ENCODE results near the gene C1orf226.

The C1orf226 gene

DNA sequence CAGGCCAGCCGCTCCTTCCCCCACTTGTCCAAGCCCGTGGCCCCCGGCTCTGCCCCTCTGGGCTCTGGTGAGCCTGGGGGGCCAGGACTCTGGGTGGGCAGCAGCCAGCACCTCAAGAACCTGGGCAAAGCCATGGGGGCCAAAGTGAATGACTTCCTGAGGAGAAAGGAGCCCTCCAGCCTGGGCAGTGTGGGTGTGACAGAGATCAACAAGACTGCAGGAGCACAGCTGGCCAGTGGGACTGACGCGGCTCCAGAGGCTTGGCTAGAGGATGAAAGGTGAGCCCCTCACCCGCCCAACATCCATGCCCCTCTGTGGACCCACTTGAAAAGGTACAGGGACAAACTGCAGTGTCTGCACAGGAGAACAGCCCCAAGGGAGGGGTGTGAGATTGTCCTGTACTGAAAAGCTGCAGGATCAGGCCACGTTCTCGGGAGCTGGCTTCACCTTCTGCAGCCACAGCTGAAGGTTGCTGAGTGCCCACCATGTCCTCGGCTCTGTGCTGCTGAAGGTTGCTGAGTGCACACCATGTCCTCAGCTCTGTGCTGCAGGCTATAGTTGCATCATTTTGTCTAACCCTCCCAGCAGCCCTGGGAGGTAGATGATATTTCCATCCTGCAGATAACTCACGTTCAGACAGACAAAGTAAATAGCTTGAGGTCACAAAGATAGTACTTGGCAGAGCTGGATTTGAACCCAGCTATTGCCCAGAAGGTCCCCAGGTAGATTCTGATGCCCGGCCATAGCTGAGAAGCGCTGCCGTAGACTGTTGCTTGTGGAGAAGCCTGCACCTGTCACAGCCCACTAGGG is 618 bp downstream of the C1orf226 start:
- in situ Hi-C loops (cut with MboI; ENCODE audit: low sequenced_read_pairs) = no loop called here

DNA sequence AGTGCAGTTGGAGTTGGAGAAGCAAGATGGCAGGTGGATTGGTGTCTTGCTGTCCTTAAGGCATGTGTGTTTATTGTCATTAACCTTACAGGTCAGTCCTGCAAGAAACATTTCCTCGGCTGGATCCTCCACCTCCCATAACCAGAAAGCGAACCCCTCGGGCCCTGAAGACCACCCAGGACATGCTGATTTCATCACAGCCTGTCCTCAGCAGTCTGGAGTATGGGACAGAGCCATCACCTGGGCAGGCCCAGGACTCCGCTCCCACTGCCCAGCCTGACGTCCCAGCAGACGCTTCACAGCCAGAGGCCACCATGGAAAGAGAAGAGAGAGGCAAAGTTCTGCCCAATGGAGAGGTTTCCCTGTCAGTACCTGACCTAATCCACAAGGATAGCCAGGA is 1.6 kb downstream of the C1orf226 start:
- in situ Hi-C loops (cut with MboI; ENCODE audit: low sequenced_read_pairs) = no loop called here

DNA sequence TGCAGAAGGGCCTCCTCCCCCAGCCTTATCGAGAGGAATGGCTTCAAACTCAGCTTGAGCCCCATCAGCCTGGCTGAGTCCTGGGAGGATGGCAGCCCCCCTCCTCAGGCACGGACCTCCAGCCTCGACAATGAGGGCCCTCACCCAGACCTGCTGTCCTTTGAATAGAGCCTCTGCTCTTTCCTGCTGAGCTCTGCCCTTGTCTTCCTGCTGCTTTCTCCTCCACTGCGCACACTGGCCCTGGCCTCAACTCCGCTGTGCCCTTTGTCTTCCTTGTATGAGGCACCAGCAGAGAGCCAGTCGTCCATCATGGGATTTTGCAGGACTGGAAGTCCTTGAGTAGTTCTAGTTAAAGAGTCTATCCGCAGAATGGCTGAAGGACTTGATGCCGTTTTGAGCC is 2.0 kb downstream of the C1orf226 start:
- in situ Hi-C loops (cut with MboI; ENCODE audit: low sequenced_read_pairs) = no loop called here

DNA sequence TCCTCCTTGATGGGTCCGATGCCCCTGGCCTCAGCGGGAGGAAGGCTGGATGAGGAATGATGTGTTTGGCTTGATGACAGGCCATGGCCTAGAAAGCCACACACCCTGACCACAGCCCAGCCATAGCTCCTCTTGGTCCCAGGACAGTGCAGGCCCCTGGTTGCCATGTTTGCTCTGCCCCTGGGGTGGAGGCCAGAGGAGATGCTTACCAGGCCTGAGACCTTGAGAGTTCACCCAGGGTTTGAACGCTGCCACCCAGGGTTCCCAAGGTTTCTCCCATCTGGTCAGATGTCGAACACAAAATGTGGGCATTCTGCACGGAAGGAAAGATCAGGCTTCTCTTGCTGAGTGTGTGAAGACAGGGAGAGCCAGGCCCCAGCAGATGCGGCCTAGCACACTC is 2.6 kb downstream of the C1orf226 start:
- in situ Hi-C loops (cut with MboI; ENCODE audit: low sequenced_read_pairs) = no loop called here

DNA sequence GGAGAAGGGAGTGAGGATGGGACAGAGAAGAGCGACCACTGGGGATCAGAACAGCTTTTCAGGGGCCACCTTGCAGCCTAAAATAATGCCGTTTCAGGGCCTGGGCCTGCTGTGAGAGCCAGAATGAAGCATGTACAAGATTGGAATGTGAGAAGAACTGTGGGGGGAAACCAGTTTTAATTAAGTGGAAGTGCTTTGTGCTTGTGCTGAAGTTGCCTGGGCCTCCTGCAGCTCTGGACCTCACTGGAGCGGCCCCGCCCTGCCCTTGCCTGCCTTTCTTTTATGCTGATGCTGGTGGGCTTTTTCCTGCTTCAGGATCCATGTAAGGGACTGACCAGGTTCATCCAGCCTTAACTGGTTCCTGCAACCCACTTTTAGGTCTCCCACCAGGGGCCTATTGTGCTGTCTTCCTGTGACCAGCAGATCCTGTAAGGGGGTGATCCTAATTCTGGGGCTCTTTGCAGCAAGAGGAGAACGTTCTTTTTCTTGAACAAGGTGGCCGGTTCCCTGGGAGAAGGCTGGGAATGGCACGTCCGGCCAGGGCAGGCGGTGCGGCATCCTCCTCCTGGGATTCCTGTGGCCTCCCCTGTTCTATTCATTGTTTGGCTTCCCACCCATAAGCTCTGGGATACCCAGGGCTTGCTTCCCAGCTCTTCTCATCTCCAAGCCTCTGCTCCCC is 3.2 kb downstream of the C1orf226 start:
- in situ Hi-C loops (cut with MboI; ENCODE audit: low sequenced_read_pairs) = no loop called here

DNA sequence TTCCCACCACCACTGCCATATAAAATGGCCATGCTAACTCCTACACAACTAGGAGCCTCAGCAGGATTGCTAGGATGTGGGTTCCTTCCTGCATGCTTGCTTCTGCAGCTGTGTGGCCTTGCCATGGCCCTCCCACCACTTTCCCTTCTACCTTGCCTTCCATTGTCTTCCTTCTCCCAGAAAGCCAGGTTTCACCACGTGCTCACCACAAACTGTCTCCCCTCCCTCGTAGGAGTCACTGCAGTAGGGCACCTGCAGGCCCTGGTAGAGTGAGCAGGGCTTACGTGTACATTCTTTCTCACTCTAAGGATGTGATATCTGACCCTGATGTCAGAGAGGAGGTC is 3.7 kb downstream of the C1orf226 start:
- in situ Hi-C loops (cut with MboI; ENCODE audit: low sequenced_read_pairs) = no loop called here

DNA sequence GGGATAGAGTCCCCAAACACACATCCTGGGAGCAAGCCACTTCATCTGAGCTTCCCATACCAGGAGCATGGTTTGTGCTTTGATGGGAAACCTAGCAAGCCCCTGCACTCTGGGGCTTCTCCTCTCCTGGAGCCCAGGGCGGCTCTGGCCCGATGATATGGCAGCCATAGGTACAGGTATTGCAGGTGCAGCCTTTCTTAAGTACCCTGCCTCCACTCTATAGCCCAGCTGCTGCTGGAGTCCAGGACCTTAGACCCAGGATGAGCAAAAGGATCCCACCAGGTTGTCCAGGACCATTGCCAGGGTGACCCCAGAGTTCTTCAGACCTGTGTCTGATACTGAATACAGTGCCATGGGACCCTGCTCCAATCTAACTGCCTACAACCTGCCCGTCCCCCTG is 4.2 kb downstream of the C1orf226 start:
- in situ Hi-C loops (cut with MboI; ENCODE audit: low sequenced_read_pairs) = no loop called here

DNA sequence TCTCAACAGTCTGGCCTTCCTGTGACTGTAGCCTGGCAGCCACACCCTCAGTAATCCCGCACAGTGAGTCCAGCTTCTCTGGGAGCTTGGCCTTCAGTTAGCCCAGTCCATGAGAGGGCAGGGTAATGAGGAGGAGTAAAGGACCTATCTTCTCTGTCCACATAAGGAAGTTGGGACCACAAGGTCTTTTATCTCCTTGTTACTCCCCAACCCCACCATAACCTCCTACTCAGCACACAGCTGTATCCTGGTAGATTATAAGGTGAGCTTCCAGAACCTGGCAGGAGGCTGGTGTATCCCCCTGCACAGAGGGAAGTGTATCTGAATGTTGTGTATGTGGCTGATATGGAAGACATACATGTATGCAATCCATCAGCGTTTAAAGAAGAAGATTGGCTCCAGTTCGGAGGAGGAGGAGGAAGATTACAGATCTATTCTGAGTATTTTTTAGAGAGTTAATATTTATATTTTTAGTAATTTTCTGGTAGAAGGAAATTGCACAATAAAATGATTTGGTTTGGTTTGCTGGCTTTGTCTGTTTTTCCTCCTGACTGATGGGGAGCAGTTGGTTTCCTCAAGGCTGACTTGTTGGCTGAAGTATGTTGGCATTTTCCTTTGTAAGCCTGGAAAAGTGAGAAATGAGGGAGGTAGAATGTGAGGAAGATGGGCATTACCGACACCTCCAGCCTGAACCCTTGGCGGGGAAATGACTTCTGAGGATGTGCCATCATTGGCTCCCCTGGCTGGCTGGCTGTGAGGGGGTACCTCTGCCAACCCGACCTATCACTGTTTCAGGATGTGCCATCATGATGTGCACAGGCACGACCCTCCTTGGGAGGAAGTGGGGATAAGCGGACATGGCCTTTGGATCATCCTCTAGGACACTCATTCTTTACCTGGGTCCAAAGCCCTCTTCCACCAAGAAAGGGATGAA is 5.0 kb downstream of the C1orf226 start:
- in situ Hi-C loops (cut with MboI; ENCODE audit: low sequenced_read_pairs) = no loop called here

DNA sequence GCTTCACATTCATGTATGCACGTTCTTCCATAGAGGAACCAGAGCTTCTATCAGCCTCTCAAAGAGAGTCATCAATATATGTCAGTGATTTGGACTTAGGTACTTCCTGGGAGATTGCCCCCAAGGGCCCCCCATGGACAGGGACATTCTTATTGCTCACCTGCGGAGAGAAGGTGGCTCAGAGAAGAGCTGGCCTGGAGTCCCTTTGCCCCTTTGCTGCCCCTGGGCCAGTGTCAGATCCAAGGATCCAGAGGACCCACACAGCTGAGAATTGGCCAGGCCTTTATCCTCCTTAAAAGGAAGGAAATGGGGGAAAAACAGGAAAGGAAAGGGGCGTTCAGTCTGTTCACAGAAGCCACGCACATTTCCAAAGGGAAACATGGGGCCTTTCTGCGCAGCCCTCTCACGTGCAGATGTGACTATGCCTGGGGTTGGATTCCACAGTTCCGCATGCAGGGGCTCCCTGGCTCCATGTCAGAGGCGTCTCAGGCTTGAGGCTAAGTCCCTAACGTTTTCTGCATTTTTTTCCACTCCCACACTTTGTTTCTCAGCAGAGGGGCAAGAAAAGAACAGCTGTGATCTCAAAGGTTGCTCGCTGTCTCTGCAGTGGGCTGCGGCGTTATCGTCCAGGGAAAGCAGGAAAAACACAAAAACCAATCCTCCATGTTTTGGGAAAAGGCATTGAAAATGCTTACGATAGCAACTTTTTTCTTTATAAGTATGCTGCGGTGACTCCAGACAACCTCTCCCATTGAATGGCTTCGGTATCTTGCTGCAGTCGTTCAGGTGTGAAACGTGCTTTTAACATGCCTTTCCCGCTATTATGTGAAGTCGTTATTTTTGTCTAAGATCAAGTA is 5.9 kb downstream of the C1orf226 start:
- in situ Hi-C loops (cut with MboI; ENCODE audit: low sequenced_read_pairs) = no loop called here

DNA sequence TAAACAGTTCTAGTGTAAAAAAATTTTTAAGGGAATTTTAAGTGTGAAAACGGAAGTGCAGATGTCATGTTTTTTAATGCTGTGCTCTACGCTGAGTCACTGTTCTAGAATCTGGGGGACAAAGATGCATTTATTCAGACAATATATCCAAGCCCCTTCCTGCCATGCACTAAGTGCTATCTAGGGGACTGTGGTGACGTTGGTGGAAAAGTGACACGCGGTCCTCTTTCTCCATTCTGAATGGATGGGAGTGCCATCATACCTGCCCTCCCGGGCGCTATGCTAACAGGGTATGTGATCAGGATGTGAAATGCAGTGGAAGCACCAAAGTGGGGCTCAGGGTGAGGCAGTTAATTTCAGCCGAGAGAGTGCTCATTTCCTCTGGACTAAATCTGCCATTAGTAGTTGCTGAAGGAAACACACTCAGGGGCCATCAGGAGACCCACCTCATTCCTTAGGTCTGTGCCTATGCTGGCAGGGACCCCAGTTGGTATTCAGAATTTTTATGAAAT is 6.6 kb downstream of the C1orf226 start:
- in situ Hi-C loops (cut with MboI; ENCODE audit: low sequenced_read_pairs) = no loop called here

DNA sequence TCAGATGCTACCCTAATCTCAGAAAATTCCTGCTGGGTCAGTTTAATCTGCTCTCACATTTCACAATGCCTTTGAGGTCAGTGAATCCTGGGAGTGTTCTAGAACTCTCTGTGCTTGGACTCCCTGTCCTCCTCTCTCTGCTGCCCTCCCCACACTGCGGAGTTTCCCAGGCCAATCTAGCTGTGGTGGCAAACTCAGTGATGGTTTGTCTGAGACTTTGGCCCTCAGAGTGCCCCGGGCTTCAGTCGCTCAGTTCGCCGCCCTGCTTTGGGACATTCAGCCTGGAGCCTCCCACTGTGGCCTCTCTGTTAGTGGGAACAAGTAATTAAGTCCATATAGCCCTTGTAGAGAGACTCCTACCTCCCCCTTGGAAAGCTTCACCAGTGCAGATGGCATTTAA is 7.1 kb downstream of the C1orf226 start:
- in situ Hi-C loops (cut with MboI; ENCODE audit: low sequenced_read_pairs) = no loop called here

DNA sequence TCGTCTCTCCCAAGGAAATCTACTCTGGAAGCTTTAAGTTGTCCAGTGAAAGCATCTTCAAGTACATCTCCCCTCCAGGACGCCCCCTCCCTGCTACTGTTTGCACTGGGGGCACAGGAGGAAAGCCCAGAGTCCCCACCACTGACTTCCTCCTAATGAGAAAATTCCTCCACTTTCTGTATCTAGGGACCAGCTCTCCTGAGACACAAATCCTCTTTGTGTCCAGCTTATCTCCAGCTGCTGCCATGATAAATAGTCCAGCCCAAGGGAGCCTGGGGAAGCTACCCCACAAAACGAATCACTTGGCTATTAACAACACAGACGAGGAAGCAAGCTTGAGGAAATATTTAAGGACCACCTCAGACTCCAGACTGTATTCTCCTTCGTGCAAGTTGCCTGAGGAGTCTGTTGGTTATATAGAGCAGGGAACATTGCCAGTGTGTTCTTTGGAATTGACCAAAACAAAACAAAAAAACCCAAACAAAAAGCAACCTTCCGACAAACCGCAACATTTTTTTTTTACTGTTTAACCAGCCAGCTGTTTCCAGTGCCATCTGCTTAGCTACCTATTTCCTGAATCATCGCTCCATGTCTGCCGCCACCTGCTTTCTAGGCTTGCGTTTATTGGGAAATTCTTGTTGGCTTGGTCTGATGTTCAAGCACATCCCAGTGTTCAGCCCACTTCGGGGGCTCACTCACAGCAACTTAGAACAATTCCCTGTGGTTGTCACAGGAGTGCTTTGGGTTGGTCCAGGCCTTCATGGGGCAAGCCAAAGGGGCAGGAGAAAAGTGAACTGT is 7.7 kb downstream of the C1orf226 start:
- in situ Hi-C loops (cut with MboI; ENCODE audit: low sequenced_read_pairs) = no loop called here

DNA sequence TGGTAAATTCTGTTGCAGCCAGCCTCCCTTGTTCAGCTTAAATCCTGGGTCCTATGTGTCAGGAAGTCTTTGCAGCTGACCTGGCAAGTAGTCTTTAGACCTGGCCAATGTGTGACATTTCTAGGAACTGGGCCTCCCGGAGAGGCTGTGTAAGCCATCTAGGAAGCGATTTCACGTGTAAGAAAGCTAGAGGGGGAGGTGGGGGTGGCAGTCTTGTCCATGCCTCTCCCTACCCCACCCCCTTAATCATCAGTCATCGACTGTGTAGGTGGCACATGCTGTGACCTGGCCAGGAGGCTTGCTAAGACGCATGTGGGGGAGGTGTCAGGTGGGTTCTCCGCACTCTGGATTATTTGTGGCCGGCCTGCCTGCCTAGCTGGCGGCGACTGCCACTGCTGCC is 8.4 kb downstream of the C1orf226 start:
- in situ Hi-C loops (cut with MboI; ENCODE audit: low sequenced_read_pairs) = no loop called here

DNA sequence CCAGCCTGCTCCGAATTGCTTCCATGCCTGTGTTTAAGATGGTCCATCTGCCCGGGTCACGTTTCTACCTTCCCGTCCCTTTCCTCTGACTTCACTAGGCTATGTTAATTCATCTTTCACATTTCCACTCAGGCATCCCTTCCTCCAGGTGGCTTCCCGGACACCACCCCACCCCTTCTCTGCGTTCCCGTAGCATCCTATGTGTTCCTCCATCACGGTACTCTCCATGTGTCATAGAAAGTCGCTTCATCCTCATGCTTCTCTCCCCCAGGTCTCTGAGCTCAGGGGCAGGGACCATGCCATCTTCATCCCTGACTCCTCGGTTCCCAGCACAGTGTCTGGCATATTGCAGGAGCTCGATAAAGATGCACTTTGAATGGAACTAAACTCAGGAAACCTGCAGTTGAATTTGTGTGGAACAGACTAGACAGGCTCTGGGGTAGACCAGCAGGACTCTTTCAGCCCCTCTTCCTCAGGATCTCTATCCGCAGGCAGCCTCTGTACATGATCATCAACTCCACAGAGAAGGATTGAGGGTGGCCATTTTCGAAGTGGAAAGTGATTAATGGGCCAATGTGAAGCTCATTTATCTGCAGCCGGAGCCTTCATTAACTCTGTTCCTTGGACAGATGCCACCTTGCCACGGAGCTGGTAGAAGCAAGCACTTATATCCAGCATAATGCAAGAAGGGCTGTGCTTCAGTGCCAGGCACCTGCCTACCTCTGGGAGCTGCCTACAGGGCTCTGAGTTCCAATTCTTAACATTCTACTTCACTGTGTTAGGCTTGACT is 9.1 kb downstream of the C1orf226 start:
- in situ Hi-C loops (cut with MboI; ENCODE audit: low sequenced_read_pairs) = no loop called here

DNA sequence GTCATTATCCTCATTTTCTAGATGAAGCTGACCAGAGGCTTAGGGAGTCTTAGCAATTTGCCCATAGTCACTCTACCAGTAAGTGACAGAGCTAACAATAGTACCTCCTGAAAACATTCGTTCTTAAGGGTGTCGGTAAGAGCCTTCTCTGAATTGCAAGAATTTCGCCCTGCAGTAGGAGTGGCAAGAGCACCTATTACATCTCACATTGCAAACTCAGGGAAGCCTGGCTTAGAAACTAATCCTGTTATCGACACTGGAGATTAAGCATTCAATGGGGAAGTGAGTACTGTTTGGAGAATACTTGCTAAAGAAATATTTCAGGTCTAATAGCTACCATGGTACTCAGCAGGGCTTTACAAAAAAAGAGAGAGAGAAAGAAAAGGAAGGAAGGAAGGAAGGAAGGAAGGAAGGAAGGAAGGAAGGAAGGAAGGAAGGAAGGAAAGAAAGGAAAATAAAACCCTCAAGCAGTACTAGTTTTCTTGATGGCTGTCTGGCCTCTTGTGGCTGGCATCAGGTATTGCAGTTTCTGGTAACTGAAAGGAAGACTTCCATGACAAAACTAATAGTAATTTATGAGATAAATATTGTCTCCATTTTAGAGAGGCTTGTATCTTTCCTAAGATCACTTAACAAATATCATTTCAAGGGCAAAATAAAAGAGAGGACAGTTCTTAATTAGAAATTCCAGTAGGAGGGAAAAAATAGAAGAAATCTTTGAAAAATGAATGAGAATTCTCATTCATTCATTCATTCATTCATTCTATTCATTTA is 10.4 kb downstream of the C1orf226 start:
- in situ Hi-C loops (cut with MboI; ENCODE audit: low sequenced_read_pairs) = no loop called here

DNA sequence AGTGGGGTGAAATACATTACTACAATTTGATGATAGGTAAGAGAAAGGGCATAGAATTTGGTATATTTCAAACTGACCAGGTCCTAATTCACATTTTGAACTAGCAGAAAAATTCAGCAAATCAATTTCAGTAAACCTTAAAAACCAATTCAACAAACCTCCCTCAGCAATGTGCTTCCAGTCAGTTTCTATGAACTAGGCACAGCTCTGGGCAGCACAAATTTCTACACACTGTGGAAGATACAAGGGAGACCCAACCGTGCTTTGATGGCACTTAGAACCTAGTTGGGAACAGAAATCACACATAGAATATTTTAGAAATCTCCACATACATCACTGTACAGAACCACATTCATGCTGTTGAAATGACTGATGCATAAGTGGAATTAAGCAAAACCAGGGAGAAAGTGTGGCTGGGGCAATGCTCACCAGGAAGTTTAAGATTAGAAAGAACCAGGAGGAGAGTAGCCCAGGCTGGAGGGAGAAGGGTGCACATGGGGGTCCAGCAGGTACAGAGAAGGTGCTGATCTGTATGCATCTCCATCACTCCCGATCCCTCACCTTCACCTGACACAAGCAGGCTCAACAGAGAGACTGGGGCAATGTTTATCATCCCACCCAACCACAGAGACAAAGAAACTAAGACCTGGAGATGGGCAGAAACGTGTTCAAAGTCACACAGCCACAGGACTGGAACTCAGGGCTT is 14.8 kb downstream of the C1orf226 start:
- in situ Hi-C loops (cut with MboI; ENCODE audit: low sequenced_read_pairs) = no loop called here

DNA sequence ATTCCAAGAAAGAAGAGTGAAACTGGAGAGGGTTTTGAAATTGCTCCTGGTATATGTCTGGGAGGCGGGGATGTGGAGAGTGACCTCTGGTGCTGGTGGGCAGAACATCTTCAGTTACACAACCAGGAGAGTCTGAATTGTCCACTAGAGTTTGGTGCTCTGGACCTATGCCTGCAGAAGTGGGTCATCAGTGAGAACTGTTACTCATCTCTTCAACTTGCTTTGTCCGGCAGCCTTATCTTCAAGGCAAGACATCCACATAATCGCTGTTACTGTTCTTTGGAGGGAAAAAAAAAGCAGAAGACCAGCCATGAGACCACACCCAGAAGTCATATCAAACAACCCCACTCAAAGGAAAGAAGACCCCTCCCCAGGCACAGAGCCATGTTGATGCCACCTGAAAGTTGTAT is 15.5 kb downstream of the C1orf226 start:
- in situ Hi-C loops (cut with MboI; ENCODE audit: low sequenced_read_pairs) = no loop called here

Measured in HL-60/S4 (cell line).